Hematopoietic multipotent progenitor cell treated with erythropoietin and hydrocortisone succinate and interleukin-3 and kit ligand, for 17 days (in vitro differentiated cells): ENCODE results near the gene TMBIM4.

Experiments used
- DNase-seq: peaks from one replicate; pipeline ENCODE4 v3.0.0-alpha.2; 2015; ENCODE audit warnings: low spot score

Gene TMBIM4

GRCh38 chr12:66140731-66141130 is 29.1 kb downstream of the TMBIM4 start:
- DNase-seq = no peak

DNA sequence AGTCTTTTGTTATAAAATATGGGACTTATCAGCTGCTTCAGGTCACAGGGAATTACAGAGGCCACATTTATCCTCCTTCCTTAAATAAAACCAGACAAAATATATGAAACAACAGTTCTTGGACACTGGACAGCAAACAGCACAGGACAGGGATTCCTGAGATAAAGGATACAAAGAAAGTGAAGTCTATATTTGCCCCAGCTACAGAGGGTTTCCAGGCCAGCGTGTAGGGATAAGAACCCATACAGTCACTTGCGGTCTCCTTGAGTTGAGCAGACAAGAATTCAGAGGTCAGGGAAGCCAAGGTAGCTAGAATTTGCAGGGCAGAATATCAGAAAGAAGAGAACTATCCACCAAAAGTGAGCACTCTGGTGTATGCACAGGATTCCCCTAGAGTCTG is 30.5 kb downstream of the TMBIM4 start:
- DNase-seq = no peak

DNA sequence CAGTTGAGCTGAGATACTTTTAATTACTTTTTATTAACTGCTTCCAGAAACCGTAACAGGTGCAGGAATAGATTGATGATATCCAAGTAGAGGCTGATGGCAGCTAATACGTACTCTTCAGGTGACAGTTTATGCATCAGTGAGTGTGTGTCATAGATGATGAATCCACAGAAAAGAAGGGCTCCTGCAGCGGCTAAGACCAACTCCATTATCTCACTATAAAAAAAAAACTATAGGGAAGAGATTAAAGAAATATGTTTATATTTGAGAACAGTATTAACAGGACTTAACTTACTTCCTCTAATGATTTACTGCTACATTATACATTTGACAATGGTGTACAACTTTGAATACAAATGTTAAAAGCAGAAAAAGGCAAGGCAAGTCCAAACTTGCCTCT is 31.9 kb downstream of the TMBIM4 start:
- DNase-seq = no peak

DNA sequence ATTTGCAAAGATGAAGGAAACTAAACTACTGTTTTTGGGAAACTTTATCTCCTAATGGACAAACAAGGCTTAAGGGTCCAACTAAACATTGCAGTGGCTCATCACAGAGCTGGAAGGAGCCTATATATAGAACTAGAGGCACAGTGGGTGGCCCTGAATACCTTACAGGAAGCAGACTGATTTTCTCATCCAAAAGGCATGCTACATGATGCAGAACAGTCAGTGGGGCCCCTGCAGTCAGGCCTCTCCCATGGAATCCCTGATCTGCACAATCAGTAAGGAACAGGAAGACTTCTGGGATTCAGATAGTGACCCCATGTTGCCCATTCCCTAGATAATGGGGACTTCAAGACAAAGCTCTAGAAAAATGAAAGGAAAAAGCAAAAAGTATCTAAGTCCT is 37.4 kb downstream of the TMBIM4 start:
- DNase-seq = no peak

- no peak for DNase-seq
Observed at GRCh38 chr12:66131067-66131688, 38.6 kb downstream of the TMBIM4 start.

- peak; percentile 85 for DNase-seq
Observed at GRCh38 chr12:66130267-66131066, 39.3 kb downstream of the TMBIM4 start, which contains the start of gene LLPH. Gene LLPH (minus strand): TSS chr12:66130750. CDS start chr12:66129106, 1,644 bp downstream.

- DNase-seq = no peak
Observed at GRCh38 chr12:66129934-66130266, 39.9 kb downstream of the TMBIM4 start.

GRCh38 chr12:66127650-66128049 is 42.1 kb downstream of the TMBIM4 start:
- no peak for DNase-seq

GRCh38 chr12:66120477-66120876 is 49.3 kb downstream of the TMBIM4 start:
- no peak for DNase-seq

DNA sequence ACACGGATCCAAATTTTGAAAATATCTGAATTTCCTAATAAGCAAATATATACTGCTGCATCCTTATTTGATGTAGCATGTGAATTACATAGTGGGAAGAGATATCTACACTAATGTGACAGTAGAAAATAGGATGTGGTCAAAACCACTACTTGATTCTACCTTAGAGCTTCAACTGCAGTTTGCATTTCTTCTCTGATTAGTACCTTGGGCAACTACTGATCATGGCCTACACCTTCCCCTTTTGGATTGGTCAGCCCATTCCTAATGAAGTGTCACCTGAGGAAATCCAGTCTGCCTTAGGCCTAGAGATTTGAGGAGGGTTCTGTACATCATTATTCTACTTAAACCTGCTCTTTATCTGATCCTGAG is 49.9 kb downstream of the TMBIM4 start:
- DNase-seq = no peak

DNA sequence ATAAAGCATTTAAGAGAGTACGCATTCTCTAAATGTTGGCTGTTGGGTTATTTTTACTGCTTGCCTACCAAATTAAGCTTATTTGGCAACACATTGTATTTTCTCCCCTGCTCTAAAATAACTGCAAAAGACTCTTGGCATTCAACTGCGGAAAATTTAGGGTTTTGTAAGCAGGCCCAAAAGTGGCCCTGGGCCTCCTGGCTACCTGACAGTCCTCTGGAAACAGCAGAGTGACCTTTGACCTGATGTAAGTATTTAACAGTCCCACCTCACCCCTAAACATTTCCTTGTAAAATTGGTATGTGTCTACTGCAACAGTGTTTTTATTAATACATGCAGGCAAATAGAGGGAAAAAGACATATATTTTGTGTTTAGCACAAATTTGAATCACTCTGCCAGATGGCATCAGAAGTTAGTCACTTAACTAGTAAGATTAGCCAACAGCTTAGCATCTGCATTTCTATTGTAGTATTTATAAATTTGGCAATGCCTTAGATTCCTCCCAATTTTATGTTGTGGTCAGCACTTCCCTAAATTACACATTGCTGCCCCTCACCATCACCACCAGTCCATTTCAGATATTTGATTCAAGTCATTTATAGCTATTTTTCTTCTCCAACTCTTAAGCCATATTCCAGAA is 50.4 kb downstream of the TMBIM4 start:
- no peak for DNase-seq

GRCh38 chr12:66118240-66118891 is 51.4 kb downstream of the TMBIM4 start:
- no peak for DNase-seq

- DNase-seq = no peak
Observed at GRCh38 chr12:66117242-66117641, 52.6 kb downstream of the TMBIM4 start.

DNA sequence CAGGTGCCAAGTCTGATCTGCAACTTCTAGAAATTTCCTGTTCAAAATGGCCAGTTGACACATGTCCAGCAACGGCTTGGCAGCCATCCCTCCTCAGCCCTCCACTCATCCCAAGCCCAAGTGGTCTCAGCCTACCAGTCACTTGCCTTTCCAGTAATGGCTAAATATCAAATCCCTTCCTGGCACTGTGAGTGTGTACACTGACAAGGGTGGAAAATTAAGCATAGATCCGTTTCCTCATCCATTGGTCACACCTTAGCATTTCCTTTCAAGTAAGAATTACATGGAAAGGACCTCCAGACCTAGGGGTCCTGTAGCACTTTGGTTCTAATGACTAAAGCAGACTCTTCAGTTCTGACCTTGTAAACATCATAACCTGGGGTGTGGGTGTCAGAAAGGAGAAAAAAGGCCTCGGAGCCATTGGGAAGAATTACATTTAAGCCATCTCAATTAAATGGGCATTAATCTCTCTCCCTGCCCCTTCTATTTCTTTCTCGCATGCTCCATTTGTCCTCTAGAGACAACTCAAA is 54.7 kb downstream of the TMBIM4 start:
- no peak for DNase-seq

GRCh38 chr12:66113471-66113870 is 56.3 kb downstream of the TMBIM4 start:
- DNase-seq = no peak

DNA sequence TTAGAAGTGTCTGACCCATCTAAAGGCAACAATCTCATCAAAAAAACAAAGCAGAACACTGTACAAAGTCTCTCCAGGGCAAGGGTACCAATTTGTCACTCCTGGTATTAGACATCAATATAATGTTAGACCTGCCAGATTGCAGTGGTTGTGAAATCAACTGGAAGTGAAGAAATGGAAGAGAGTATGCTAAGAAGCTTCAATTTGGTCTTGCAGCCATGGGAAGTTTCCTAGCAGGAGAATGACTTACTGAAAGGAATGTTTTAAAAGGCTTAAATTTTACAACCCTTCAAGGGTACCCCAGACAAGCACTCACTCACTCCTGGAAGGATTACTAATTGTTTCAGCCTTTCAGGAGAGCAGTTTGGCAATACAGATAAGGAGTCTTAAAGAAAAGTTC is 58.2 kb downstream of the TMBIM4 start:
- no peak for DNase-seq

DNA sequence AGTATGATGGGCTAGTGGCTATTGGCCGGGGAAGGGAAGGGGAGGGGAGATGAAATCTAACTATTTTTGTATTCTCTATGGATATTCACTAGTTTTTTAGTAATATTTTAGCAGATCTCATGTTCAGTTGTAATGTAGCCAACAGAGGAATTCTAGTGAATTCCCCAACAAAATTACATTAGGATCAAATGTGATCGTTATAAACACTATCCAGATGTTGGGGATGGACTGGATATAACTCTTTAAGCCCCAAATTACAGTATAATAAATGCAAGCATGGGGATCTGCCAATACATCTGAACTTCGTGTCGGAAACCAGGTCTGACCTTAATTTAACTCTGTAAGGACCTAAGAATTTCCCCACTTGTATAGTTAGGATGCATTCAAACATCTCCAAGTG is 60.7 kb downstream of the TMBIM4 start:
- no peak for DNase-seq

GRCh38 chr12:66108386-66108785 is 61.4 kb downstream of the TMBIM4 start:
- no peak for DNase-seq

DNA sequence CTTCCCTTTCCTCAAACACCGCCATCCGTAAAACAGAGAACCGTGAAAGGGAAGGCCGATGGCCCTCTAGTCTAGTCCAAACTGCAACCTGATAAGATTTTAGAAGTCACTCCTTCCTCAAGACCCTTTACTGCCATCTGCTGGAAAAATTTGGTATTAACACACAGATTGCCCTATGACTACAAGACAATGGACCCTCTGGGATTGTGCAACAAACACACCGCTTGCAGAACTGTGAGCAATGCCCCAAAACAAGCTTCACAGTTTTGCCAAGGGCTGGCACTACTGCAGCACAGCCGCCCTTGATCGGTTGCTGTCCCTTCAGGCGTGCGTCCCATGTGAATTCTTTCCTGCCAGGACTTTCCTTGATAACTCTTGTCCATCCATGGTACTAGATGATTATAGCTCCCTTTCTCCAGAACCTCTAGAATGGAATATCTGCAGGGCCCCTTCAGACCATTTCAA is 62.3 kb downstream of the TMBIM4 start:
- peak; percentile 81 for DNase-seq

DNA sequence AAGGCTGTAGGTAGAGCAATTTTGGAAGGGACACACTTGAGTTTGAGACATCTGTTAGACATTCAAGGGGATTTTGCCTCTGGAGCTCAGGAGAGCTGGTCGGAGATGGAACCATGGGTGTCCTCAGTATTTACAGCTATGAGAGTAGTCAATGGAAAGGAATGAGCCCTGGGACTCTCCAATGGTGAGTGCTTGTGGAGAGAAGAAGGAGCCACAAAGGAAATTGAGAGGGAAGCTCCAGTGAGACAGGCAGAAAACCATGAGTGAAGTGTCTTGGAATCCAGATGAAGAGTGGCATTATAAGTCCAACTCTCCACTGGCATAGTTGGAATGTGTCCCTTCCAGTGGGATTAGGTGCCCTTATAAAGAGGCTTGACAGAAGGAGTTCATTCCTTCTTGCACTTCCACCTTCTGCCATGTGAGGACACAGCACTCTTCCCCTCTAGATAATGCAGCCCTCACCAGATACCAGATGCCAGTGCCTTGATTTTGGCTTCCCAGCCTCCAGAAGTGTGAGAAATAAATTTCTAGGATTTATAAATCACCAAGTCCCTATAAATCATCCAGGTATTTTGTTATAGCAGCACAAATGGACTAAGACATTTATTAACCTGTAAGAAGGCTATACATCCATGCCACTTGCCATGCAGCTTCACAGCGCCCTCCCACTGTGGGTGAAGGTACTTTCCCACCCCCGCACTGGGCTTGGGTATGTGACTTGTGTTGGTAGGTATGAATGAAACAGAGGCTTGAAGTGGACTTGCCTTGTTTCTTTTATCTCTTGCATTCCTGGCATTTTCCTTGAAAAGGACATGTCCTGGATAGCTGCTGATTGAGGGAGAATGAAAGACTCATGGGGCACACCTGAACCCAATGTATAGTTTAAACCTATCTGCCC is 66.5 kb downstream of the TMBIM4 start:
- no peak for DNase-seq

DNA sequence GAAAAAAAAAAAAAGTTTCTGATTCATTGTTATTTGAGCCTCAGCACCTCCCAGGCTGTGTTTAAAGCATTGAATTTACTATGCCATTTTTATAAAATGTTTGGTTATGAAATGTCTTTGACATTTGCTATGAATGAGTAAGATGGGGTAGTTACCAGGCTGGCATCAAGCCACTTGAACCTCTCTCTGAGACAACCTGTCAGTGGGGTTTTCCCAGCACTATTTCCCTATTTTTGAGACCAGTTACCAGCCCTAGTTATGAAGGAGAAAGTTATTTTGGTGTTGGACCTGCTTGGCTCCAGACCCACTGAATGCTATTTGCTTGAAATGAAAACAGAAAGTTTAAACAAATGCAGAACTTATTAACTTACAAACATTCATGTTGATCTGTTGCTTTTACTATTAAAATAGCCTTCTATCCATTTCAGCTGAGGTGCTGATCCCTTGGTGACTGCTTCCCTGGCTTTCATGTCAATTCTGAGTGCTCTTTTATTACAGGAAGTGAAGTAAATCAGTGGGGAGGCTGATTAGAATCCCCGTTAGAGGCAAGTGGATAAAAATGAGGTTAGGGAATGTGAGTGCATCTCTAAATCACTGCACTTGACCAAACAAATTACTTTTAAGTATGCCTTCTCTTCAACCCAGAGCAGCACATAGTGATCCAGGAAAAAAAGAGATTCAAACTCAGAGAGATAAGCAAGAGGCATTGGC is 77.1 kb downstream of the TMBIM4 start:
- no peak for DNase-seq
